ENCODE data around the gene DCLRE1A.

- TF ChIP-seq CTCF (IDR thresholded peaks at IDR 0.05) (no peak), EP300 (IDR thresholded peaks at IDR 0.05) (no peak)
Measured at GRCh38 chr10:113867904-113868303, 14.0 kb upstream of the DCLRE1A start.

Measured in tibial nerve (tissue), 4 donors.